Stimulated activated CD4-positive, alpha-beta T cell treated with anti-CD3 and anti-CD28 coated beads, Interleukin-15, amount 100 ng/mL, for 1 hour (primary cell): ENCODE measurements around the gene UROS.

Experiments used
- DNase-seq, 2 donors: peaks; one replicate each; pipeline ENCODE4 v3.0.0-alpha.2; 2020; ENCODE audit warnings: low read depth in 1 of 2, low spot score in 1 of 2

UROS gene

DNA sequence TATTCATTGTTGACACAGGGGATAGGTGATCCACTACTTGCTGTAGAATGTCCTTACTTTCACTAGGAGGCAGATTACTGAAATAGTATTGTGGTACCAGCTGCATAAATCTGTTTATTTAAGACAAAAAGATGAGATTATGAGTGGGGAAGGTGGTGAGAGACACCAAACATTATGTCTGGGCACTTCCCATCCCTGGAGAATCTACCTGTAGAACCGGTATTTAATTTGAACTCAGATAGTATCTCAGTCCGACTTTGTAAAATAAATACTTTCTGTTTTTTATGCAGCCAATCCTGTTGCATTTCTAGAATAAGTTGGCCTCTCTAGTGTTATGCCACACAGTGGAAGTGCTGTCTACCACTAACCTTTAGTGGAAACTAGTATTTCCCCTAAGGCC, 13.7 kb upstream of the UROS start:
- no peak for DNase-seq

- no peak for DNase-seq
Measured at GRCh38 chr10:125828311-125828710, 5.3 kb upstream of the UROS start.

DNA sequence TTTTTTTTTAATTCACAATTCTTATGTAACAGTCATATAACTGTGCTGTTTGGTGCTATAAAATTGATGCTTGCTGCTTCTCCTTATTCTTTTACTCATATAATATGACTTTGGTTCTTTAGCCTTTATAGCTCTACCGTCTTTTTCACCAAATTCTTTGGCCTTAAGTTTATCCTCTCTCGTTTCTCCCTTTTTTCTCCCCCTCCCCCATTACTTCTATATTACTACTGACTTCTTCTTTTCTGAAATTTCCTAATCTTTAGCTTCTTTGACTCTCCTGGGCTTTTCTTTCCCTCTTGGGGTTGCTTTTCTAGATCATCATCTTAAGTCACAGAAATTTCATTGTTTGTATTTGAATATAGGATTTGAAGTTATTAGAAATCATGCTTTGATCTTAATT, 4.1 kb upstream of the UROS start:
- DNase-seq, result no peak

DNA sequence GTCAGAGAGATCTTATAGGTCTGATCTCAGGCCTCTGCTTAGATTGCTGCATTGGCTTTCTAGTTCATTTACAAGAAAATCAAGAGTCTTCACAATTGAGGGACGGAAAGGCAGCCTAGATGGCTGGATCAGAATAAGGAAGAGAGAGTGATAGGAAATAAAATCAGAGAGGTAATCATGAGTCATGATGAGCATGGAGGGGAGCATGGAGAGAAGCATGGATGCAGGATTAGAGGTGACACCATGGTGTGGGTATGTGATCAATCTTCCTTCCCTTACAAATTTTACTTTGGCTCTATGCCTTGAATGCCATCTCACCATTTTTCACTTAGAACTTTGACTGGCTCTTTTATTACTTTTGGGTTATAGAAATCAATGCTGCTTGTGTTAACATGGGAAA, 1.7 kb upstream of the UROS start:
- no peak for DNase-seq

DNA sequence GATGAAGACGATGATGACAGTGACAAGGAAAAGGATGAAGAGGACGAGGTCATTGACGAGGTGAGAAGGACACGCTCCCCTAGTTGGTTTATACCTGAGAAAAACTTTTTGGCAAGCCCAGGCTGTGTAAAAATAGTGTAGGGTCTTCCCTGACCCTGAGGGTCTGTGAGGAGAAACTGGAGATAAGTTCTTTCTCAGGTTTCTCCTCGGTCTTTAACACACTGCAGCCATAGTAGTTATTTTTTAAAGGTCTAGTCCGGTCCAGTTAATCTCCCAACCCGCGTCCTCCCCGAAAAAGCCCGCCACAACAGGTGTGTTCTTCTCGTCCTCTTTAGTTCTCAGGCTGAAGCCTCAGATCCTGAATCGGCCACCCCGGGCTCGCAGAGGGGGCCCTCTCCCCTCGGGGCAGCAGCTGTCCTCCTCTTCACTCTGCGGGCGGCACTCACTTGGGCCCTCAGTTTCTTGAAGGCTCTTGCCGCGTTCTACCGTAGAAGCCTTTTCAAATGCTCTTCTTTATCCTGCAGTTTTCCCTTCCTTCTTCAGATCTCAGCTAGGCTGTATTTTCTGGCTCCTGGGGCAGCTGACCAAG, 699 bp upstream of the UROS start:
- DNase-seq, result no peak

- DNase-seq, result no peak
Measured at GRCh38 chr10:125820701-125821100, 2.4 kb downstream of the UROS start.

GRCh38 chr10:125817337-125817946, 5.6 kb downstream of the UROS start:
- no peak for DNase-seq

GRCh38 chr10:125816548-125816947, 6.5 kb downstream of the UROS start:
- no peak for DNase-seq

DNA sequence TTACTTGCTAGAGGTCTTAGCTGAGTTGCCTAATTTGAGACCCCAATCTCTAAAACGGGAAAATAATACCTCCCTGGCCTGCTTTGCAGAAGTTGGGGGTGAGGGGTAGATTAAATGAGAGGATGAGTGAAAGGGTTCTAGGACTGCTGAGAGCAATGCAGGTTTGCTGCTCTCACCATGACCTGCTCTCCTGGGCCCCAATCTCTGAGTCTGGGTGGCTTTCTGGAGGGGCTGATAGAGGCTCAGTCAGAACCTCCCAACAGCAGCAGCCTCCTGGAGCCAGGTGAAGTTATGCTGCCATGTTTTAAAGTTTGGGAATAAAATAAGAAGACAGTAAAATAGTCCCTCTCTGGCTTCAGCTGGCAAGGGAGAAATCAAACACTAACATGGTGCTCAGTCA, 7.3 kb downstream of the UROS start:
- DNase-seq, result no peak

- DNase-seq, result no peak
Measured at GRCh38 chr10:125812128-125812750, 10.8 kb downstream of the UROS start.

- DNase-seq, result no peak
Measured at GRCh38 chr10:125811251-125811650, 11.8 kb downstream of the UROS start.

DNA sequence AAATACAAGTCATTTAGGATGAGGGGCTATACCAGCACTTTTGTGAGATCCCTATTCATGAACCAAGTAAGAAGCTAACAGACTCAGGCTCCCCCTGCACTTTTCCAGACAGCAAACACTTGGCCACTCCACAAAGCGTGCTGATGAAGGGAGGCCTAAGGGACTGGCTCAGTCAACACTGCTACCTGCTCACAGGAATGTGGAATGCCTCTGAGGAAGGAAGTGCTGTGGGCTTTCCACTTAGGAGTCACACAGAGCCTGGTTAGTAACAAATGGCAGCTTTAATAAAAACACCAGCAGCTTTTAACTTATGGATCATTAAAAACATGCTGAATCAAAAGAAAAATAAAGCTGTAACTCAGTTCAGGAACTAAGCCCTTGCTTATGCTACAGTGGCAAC, 15.0 kb downstream of the UROS start:
- DNase-seq, result no peak

DNA sequence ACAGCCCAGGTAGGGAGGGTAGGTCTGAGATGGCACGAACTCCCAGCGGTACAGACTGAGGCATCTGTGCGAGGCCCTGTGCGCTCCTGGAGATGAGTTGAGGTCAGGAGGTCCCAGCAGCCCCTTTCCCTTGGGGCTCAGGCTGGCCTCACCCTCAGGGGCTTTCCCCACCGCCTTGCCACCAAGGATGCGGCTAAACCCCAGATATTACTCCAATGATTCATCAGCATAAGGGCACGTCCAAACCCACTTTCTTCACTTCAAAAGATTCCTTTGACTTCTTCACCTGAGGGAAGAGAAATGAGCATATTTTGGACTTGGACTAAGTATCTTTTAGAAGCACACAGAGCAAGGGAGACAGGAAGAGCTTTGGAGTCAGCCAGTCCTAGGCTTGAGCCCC, 20.3 kb downstream of the UROS start:
- no peak for DNase-seq

- DNase-seq, result no peak
Measured at GRCh38 chr10:125802131-125802530, 20.9 kb downstream of the UROS start.

- DNase-seq, result no peak
Measured at GRCh38 chr10:125801574-125801973, 21.5 kb downstream of the UROS start.

- DNase-seq, result no peak
Measured at GRCh38 chr10:125799451-125800182, 23.4 kb downstream of the UROS start.

GRCh38 chr10:125797994-125798662, 24.9 kb downstream of the UROS start:
- no peak for DNase-seq

DNA sequence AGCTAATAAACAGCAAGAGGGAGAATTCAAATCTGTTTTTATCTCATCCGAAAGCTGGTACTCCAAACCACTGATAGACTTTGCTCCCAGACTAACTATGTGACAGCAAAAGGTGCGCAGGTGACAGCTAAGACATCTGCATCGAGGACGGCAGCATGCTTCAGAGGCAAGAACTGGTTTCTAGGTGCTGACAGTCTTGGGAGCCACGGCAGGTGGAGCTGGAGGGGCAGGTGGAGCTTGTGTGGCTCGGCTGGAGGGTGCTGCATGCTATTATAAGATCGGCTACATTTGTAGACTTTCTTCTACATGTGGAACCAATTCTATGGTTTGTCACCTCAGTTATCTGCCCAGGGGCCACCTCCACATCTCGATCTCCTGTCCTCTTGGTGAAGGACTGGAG, 25.6 kb downstream of the UROS start:
- no peak for DNase-seq

DNA sequence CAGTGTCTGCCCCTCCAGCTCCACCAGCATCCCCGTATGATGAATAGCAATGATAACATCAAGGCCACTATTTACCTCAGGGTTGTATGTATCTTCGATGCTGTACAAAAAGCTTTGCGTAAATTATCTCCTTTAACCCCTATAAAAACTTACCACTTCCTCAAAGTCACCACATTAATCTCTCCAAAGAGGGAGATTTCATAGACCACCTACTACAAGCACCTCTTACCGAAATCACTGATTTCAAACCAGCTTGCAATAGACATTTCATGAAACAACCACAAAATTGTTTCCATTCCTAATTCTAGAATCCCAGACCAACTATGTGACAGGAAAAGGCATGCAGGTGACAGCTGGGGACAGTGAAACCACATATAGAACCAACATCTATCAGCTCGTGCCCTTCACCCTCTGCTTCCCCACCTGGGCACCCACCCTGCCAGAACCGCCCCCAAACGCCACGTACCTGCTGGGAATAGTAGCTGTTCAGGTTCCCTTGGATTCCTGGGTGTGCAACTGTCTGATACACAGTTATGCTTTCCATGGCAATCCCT, 27.3 kb downstream of the UROS start:
- no peak for DNase-seq

DNA sequence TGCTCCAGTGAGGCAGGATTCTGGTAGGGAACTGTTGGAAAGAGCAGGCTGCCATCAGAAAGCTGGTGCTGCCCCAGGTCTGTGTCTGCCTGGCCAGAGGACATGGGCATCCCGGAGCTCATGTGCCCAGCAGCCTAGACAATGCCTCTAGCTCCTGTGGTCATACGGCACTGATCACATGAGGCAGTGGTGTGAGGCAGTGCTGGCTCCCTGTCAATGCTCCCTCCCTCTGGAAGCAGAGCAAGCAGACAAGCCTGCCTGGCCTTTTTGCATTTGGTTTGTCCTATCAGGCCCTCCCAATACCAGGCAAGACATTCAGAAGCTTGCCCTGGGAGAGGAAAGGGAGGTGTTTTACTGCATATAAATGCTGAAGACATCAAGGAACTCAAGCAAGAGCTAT, 27.9 kb downstream of the UROS start:
- no peak for DNase-seq
